PC-9 (cell line): ENCODE results near the gene CDH1.

ENCODE experiments used
- EZH2 ChIP-seq: fragments of 200-600 bp; sonication (generic); IDR thresholded peaks from 2 replicates; pipeline ENCODE4 v1.8.0; 2017; ENCODE audit warnings: antibody characterized with exemption, low read depth
- TF ChIP-seq, protein P1 (sequence below): fragments of 200-600 bp; sonication (generic); conservative IDR thresholded peaks from 2 replicates; pipeline ENCODE4 v1.6.1; 2017; ENCODE audit warnings: mixed run types, antibody characterized with exemption, mild to moderate bottlenecking, moderate library complexity

DNA sequence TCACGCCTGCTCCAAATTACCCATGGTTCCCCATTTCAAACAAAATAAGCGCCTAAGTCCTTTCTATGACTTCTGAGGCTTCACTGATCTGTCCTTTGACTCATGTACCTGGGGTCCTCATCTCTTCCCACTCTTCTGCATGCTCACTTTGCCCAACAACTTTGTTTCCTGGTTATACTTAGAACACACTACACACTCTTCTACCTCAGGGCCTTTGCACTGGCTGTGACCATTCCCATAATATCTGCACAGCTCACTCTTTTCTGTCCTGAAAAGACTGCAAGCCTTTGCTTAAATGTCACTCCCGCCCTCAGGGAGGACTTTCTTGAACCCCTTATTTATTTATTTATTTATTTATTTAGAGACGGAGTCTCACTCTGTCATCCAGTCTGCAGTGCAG lies 14.1 kb downstream of the CDH1 start:
- TF ChIP-seq, protein P1, sequence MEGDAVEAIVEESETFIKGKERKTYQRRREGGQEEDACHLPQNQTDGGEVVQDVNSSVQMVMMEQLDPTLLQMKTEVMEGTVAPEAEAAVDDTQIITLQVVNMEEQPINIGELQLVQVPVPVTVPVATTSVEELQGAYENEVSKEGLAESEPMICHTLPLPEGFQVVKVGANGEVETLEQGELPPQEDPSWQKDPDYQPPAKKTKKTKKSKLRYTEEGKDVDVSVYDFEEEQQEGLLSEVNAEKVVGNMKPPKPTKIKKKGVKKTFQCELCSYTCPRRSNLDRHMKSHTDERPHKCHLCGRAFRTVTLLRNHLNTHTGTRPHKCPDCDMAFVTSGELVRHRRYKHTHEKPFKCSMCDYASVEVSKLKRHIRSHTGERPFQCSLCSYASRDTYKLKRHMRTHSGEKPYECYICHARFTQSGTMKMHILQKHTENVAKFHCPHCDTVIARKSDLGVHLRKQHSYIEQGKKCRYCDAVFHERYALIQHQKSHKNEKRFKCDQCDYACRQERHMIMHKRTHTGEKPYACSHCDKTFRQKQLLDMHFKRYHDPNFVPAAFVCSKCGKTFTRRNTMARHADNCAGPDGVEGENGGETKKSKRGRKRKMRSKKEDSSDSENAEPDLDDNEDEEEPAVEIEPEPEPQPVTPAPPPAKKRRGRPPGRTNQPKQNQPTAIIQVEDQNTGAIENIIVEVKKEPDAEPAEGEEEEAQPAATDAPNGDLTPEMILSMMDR, result no peak
- no peak for TF ChIP-seq EZH2
